SK-N-SH (cell line): Measurements from ENCODE around the gene CALM1. TPM values are rescaled to one million over a fixed set of nuclear protein-coding genes. Genes with fewer than 3 reads are reported as not detected.

Source experiments
- CTCF ChIA-PET: fragments of 300-600, 350-600 bp; formaldehyde crosslinking; extraction: SDS; loops from one replicate; lab custom pipeline; 2021; lab: Yijun Ruan, JAX
- POLR2A ChIA-PET: fragments of 350-600 bp; sonication (Branson Sonifier 250); formaldehyde crosslinking; extraction: SDS; loops from one replicate; lab custom pipeline; 2020; ENCODE audit warnings: antibody characterized with exemption, inconsistent platforms; lab: Yijun Ruan, JAX
- DNase-seq: peaks from one replicate; pipeline ENCODE4 v3.0.0; 2012
- H2AFZ ChIP-seq: fragments of 200-600 bp; sonication (generic); 2 replicates; pipeline ENCODE4 v1.8.1; 2016; ENCODE audit warnings: antibody characterized with exemption, mild to moderate bottlenecking, low read depth
- H3F3A ChIP-seq: fragments of 200-600 bp; sonication (generic); replicated peaks from 2 replicates; pipeline ENCODE3; 2016; ENCODE audit warnings: antibody characterized with exemption, mild to moderate bottlenecking; ENCODE audit not compliant: insufficient read depth
- H3K27ac ChIP-seq, 2 experiments: fragments of 200-500 bp in 1 of 2; fragments of 200-600 bp in 1 of 2; sonication (Bioruptor generic) in 1 of 2; sonication (generic), shearing (Covaris generic) in 1 of 2; 2 replicates each; pipeline versions ENCODE4 v1.5.1 to v1.6.1; 2014 to 2016; ENCODE audit warnings: low read depth in 2 of 2, inconsistent platforms in 1 of 2, low read length in 1 of 2, mild to moderate bottlenecking in 1 of 2, mixed read lengths in 1 of 2
- H3K27me3 ChIP-seq: fragments of 200-600 bp; sonication (generic), shearing (Covaris generic); 2 replicates; pipeline ENCODE4 v1.6.1; 2016; ENCODE audit warnings: mixed run types; ENCODE audit not compliant: insufficient read depth
- H3K36me3 ChIP-seq, 2 experiments: fragments of 200-500 bp in 1 of 2; fragments of 200-600 bp in 1 of 2; sonication (Bioruptor generic) in 1 of 2; sonication (generic) in 1 of 2; replicated peaks in 1 of 2; 2 replicates each; pipeline versions ENCODE3 to v1.5.1; 2014 to 2016; ENCODE audit warnings: low read length in 1 of 2, mild to moderate bottlenecking in 1 of 2; ENCODE audit not compliant: insufficient read depth in 2 of 2, control insufficient read depth in 1 of 2
- H3K4me1 ChIP-seq, 2 experiments: fragments of 200-500 bp in 1 of 2; fragments of 200-600 bp in 1 of 2; sonication (Bioruptor generic) in 1 of 2; sonication (generic), shearing (Covaris generic) in 1 of 2; 2 replicates each; pipeline versions ENCODE4 v1.5.1 to v1.6.1; 2014 to 2016; ENCODE audit warnings: low read depth in 1 of 2, low read length in 1 of 2, mixed run types in 1 of 2; ENCODE audit not compliant: insufficient read depth in 2 of 2, control insufficient read depth in 1 of 2
- H3K4me2 ChIP-seq: fragments of 200-600 bp; sonication (generic), shearing (Covaris generic); 2 replicates; pipeline ENCODE4 v1.6.1; 2017; ENCODE audit warnings: mixed run types
- H3K4me3 ChIP-seq, 2 experiments: fragments of 200-500 bp in 1 of 2; fragments of 200-600 bp in 1 of 2; sonication (Bioruptor generic) in 1 of 2; sonication (generic), shearing (Covaris generic) in 1 of 2; 2 replicates each; pipeline versions ENCODE4 v1.5.1 to v1.8.1; 2014 to 2016; ENCODE audit warnings: low read depth in 2 of 2, inconsistent platforms in 1 of 2, low read length in 1 of 2, mild to moderate bottlenecking in 1 of 2, mixed read lengths in 1 of 2, moderate library complexity in 1 of 2
- H3K79me2 ChIP-seq: fragments of 200-600 bp; sonication (generic); 2 replicates; pipeline ENCODE4 v1.8.1; 2017; ENCODE audit warnings: mild to moderate bottlenecking; ENCODE audit not compliant: insufficient read depth
- H3K9ac ChIP-seq: fragments of 200-600 bp; sonication (generic); 2 replicates; pipeline ENCODE4 v1.6.1; 2017; ENCODE audit warnings: mixed run types
- H3K9me2 ChIP-seq: fragments of 200-600 bp; sonication (generic); 2 replicates; pipeline ENCODE4 v1.6.1; 2017; ENCODE audit warnings: mixed run types
- H3K9me3 ChIP-seq: fragments of 200-600 bp; sonication (generic); 2 replicates; pipeline ENCODE4 v1.6.1; 2017; ENCODE audit warnings: mixed run types, mild to moderate bottlenecking, moderate library complexity
- H4K20me1 ChIP-seq: fragments of 200-600 bp; sonication (generic); 2 replicates; pipeline ENCODE4 v1.6.1; 2017; ENCODE audit warnings: mild to moderate bottlenecking, mixed run types; ENCODE audit not compliant: insufficient read depth
- CHD2 ChIP-seq: fragments of 150-350 bp; IDR thresholded peaks from 2 replicates; pipeline ENCODE4 v1.6.1; 2018; ENCODE audit warnings: low read length; ENCODE audit not compliant: partially characterized antibody
- ELF1 ChIP-seq: IDR thresholded peaks from 2 replicates; pipeline ENCODE4 v1.4.0; 2012
- EP300 ChIP-seq, 2 experiments: IDR thresholded peaks; 2 replicates each; pipeline versions ENCODE4 v1.4.0 to v1.6.1; 2012; ENCODE audit warnings: borderline replicate concordance in 1 of 2, low read depth in 1 of 2, low read length in 1 of 2
- EZH2phosphoT487 ChIP-seq: fragments of 200-600 bp; sonication (generic); IDR thresholded peaks from 2 replicates; pipeline ENCODE4 v1.6.1; 2017; ENCODE audit warnings: low read depth, mixed run types, mild to moderate bottlenecking, antibody characterized with exemption, moderate library complexity, borderline replicate concordance
- FOSL2 ChIP-seq: IDR thresholded peaks from 2 replicates; pipeline ENCODE4 v1.4.0; 2012; ENCODE audit warnings: low read depth, mild to moderate bottlenecking, moderate library complexity, borderline replicate concordance
- FOXJ3 ChIP-seq: sonication (generic); formaldehyde crosslinking; IDR thresholded peaks from 2 replicates; pipeline ENCODE4 v1.5.1; 2020; ENCODE audit warnings: mild to moderate bottlenecking, missing genetic modification reagents
- GATA2 ChIP-seq: sonication (generic); formaldehyde crosslinking; IDR thresholded peaks from 2 replicates; pipeline ENCODE4 v1.5.0; 2020; ENCODE audit warnings: mild to moderate bottlenecking, missing genetic modification reagents
- MXI1 ChIP-seq: IDR thresholded peaks from 2 replicates; pipeline ENCODE4 v1.6.1; 2012; ENCODE audit warnings: mild to moderate bottlenecking, low read depth, low read length, improper control_type of control experiment
- NFIC ChIP-seq: IDR thresholded peaks from 2 replicates; pipeline ENCODE4 v1.4.0; 2012; ENCODE audit warnings: borderline replicate concordance
- NRF1 ChIP-seq: IDR thresholded peaks from 2 replicates; pipeline ENCODE4 v1.6.1; 2012; ENCODE audit warnings: low read depth, mild to moderate bottlenecking, low read length
- POLR2AphosphoS5 ChIP-seq: IDR thresholded peaks from 2 replicates; pipeline ENCODE4 v1.6.1; 2012; ENCODE audit warnings: low read depth, low read length
- RAD21 ChIP-seq: IDR thresholded peaks from 2 replicates; pipeline ENCODE4 v1.6.1; 2012; ENCODE audit warnings: mild to moderate bottlenecking, low read length
- RFX5 ChIP-seq: IDR thresholded peaks from 2 replicates; pipeline ENCODE4 v1.6.1; 2012; ENCODE audit warnings: mild to moderate bottlenecking, improper control_type of control experiment, low read length
- SIN3A ChIP-seq: IDR thresholded peaks from 2 replicates; pipeline ENCODE4 v1.6.1; 2012; ENCODE audit warnings: low read depth, mild to moderate bottlenecking, low read length, moderate library complexity, borderline replicate concordance
- SMC3 ChIP-seq: IDR thresholded peaks from 2 replicates; pipeline ENCODE4 v1.6.1; 2012; ENCODE audit warnings: low read depth, low read length, improper control_type of control experiment
- TAF1 ChIP-seq: IDR thresholded peaks from 2 replicates; pipeline ENCODE4 v1.6.1; 2012; ENCODE audit warnings: low read depth, mild to moderate bottlenecking, low read length, moderate library complexity, borderline replicate concordance
- TEAD4 ChIP-seq: IDR thresholded peaks from 2 replicates; pipeline ENCODE4 v1.4.0; 2012; ENCODE audit warnings: mild to moderate bottlenecking, borderline replicate concordance; ENCODE audit not compliant: insufficient read depth
- WGBS: methylation state at CpG from one replicate; pipeline ENCODE4 v1.1.6; 2017; ENCODE audit warnings: low lambda C conversion rate; 5-methylcytosine and 5-hydroxymethylcytosine counted together
- polyA plus RNA-seq, 3 experiments: library from polyadenylated mRNA; depleted of rRNA; stranded (reverse); fragments of >200 nt; gene quantifications; 2 replicates each; pipeline ENCODE4 v1.2.3, GENCODE V29; 2012
- TF ChIP-seq, protein P1 (sequence below): fragments of 200-600 bp; sonication (generic); IDR thresholded peaks from 2 replicates; pipeline ENCODE4 v1.6.1; 2017; ENCODE audit warnings: antibody characterized with exemption, mild to moderate bottlenecking, moderate library complexity
- TF ChIP-seq, protein P2 (sequence below): IDR thresholded peaks from 2 replicates; pipeline ENCODE4 v1.4.0; 2012; ENCODE audit warnings: low read depth, borderline replicate concordance
- TF ChIP-seq, protein P3 (sequence below): fragments of 150-350 bp; IDR thresholded peaks from 2 replicates; pipeline ENCODE4 v1.6.1; 2016; ENCODE audit warnings: mild to moderate bottlenecking, low read depth, low read length

Gene CALM1
- polyA plus RNA-seq, 1 of the 3 experiments (the other 2 are of a cell fraction): 299 TPM

DNA sequence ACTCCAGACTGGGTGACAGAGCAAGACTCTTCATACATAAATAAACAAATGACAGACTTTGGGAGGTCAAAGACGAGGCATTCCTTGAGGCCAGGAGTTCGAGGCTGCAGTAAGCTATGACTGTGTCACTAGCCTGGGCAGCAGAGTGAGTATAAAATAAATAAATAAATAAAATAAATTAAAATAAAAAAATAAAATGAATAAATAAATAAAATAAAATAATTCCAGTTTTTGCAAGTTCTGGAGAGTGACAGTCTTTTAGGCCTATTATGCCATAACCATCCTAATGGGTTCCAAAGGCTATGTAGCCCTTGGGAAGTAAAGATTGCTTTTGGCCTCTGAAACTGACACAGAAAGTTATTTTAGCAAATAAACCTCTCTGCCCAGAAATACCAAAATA lies 48.6 kb upstream of the CALM1 start (continued):
- no peak for TF ChIP-seq MXI1

DNA sequence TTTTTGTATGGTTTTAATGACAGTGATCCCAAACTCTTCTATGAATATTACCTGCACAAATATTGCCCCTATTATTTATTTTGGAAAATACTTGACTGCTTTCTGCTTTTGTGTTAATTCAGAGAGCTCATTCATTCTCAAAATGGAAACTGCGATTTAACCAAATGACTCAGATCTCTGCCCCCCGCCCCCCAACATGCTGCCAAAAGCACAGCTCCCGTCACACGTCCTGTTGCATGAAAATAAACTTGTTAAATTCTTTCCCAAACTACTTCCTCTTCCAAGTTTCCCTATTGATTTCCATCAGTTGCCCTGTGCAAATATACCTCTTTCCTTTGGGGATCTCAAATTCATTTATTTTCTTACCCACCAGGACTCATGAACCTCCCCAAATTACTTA lies 47.1 kb upstream of the CALM1 start:
- DNase-seq: no peak
- POLR2A ChIA-PET: no interaction called here

More for the DNA sequence above, 47.1 kb upstream of the CALM1 start:
- peaks cover 0 to 5% of the 10 kb centered on the region in 2 experiments; a peak in 1 of 4 replicates for H3K4me1 ChIP-seq
- no peak overlapping the region for H3K27ac ChIP-seq
- no peaks in the 10 kb centered on the region for H4K20me1 ChIP-seq
- CTCF ChIA-PET: interaction anchor here (1.0 to 1.3 kb wide), 2 partner anchors 20 to 347 kb away, joined by 3 read pairs; no protein-coding TSS in a partner anchor
- H3K9ac ChIP-seq: no peak overlapping the region
- H3K79me2 ChIP-seq: no peaks in the 10 kb centered on the region
- H3K36me3 ChIP-seq: no peaks in the 10 kb centered on the region
- TF ChIP-seq SIN3A: no peak
- no peak for TF ChIP-seq EP300 (IDR thresholded peaks at IDR 0.05; ENCODE audit: borderline replicate concordance in 1 of 2, low read depth in 1 of 2, low read length in 1 of 2)
- TF ChIP-seq, protein P1, sequence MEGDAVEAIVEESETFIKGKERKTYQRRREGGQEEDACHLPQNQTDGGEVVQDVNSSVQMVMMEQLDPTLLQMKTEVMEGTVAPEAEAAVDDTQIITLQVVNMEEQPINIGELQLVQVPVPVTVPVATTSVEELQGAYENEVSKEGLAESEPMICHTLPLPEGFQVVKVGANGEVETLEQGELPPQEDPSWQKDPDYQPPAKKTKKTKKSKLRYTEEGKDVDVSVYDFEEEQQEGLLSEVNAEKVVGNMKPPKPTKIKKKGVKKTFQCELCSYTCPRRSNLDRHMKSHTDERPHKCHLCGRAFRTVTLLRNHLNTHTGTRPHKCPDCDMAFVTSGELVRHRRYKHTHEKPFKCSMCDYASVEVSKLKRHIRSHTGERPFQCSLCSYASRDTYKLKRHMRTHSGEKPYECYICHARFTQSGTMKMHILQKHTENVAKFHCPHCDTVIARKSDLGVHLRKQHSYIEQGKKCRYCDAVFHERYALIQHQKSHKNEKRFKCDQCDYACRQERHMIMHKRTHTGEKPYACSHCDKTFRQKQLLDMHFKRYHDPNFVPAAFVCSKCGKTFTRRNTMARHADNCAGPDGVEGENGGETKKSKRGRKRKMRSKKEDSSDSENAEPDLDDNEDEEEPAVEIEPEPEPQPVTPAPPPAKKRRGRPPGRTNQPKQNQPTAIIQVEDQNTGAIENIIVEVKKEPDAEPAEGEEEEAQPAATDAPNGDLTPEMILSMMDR: no peak
- TF ChIP-seq, protein P2, sequence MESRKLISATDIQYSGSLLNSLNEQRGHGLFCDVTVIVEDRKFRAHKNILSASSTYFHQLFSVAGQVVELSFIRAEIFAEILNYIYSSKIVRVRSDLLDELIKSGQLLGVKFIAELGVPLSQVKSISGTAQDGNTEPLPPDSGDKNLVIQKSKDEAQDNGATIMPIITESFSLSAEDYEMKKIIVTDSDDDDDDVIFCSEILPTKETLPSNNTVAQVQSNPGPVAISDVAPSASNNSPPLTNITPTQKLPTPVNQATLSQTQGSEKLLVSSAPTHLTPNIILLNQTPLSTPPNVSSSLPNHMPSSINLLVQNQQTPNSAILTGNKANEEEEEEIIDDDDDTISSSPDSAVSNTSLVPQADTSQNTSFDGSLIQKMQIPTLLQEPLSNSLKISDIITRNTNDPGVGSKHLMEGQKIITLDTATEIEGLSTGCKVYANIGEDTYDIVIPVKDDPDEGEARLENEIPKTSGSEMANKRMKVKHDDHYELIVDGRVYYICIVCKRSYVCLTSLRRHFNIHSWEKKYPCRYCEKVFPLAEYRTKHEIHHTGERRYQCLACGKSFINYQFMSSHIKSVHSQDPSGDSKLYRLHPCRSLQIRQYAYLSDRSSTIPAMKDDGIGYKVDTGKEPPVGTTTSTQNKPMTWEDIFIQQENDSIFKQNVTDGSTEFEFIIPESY: no peak
- TF ChIP-seq POLR2AphosphoS5: no peak
- no peak for TF ChIP-seq TAF1
- TF ChIP-seq RAD21: no peak
- no peak for TF ChIP-seq SMC3
- TF ChIP-seq FOXJ3: no peak
- TF ChIP-seq NFIC: no peak
- TF ChIP-seq RFX5: no peak
- TF ChIP-seq GATA2: no peak
- TF ChIP-seq ELF1: no peak
- TF ChIP-seq, protein P3, sequence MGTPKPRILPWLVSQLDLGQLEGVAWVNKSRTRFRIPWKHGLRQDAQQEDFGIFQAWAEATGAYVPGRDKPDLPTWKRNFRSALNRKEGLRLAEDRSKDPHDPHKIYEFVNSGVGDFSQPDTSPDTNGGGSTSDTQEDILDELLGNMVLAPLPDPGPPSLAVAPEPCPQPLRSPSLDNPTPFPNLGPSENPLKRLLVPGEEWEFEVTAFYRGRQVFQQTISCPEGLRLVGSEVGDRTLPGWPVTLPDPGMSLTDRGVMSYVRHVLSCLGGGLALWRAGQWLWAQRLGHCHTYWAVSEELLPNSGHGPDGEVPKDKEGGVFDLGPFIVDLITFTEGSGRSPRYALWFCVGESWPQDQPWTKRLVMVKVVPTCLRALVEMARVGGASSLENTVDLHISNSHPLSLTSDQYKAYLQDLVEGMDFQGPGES: no peak
- no peak for TF ChIP-seq NRF1
- no peak for TF ChIP-seq TEAD4
- TF ChIP-seq EZH2phosphoT487: no peak
- no peak for TF ChIP-seq FOSL2
- no peak for TF ChIP-seq CHD2
- no peaks in the 10 kb centered on the region for H3K9me3 ChIP-seq
- H3K4me3 ChIP-seq: no peak overlapping the region
- no peak overlapping the region for H2AFZ ChIP-seq
- WGBS: 75% methylated on average over 4 of the region's 4 CpGs
- no peaks in the 10 kb centered on the region for H3K9me2 ChIP-seq
- H3K4me2 ChIP-seq: no peak overlapping the region
- H3F3A ChIP-seq: no peaks in the 10 kb centered on the region
- no peaks in the 10 kb centered on the region for H3K27me3 ChIP-seq
